Measurements from ENCODE around the gene SMIM12.
A peak's percentile ranks its signal among the peaks of the same experiment; 100 is the strongest.

SMIM12 gene

GRCh38 chr1:34865573-34865972 is 6.0 kb upstream of the SMIM12 start:
- DNase-seq (ENCODE audit: low spot score in 2 of 2) (no peak), ATAC-seq (no peak)
- peak overlapping the region; percentile 78 for H3K27ac Mint-ChIP-seq
- no peaks in the 10 kb centered on the region for H3K9me3 Mint-ChIP-seq
- peak overlapping the region; percentile 76 for H3K4me3 Mint-ChIP-seq
- peaks cover 46% of the 10 kb centered on the region for H3K4me1 Mint-ChIP-seq
- no peaks in the 10 kb centered on the region for H3K36me3 Mint-ChIP-seq

GRCh38 chr1:34864759-34865158 is 5.2 kb upstream of the SMIM12 start:
- Mint-ChIP-seq H3K27ac (peak overlapping the region; percentile 78), H3K4me3 (peak overlapping the region; percentile 76), H3K9me3 (no peaks in the 10 kb centered on the region), H3K4me1 (peaks cover 54% of the 10 kb centered on the region), H3K36me3 (peaks cover 3% of the 10 kb centered on the region)
- ATAC-seq (no peak), DNase-seq (ENCODE audit: low spot score in 2 of 2) (no peak)

GRCh38 chr1:34863501-34863900 is 4.0 kb upstream of the SMIM12 start:
- H3K4me3 Mint-ChIP-seq, result peak overlapping the region; percentile 76
- peak; percentile 33 for ATAC-seq
- peaks cover 63% of the 10 kb centered on the region for H3K4me1 Mint-ChIP-seq

GRCh38 chr1:34858901-34859445 is 576 bp downstream of the SMIM12 start:
- Mint-ChIP-seq H3K4me3 (peak overlapping the region; percentile 88), H3K27ac (peak overlapping the region; percentile 95), H3K4me1 (peaks cover 48% of the 10 kb centered on the region), H3K36me3 (peaks cover 41% of the 10 kb centered on the region), H3K9me3 (no peaks in the 10 kb centered on the region)
- ATAC-seq (peak; percentile 47), DNase-seq (ENCODE audit: low spot score in 2 of 2) (no peak)

More at GRCh38 chr1:34863501-34863900, 4.0 kb upstream of the SMIM12 start:
- Mint-ChIP-seq H3K36me3 (peaks cover 15% of the 10 kb centered on the region), H3K9me3 (no peaks in the 10 kb centered on the region), H3K27ac (peak overlapping the region; percentile 78)
- DNase-seq (ENCODE audit: low spot score in 2 of 2), result no peak

GRCh38 chr1:34856697-34857096 is 2.9 kb downstream of the SMIM12 start:
- H3K4me3 Mint-ChIP-seq, result no peak overlapping the region
- no peak for ATAC-seq
- no peak overlapping the region for H3K27ac Mint-ChIP-seq
- no peak for DNase-seq (ENCODE audit: low spot score in 2 of 2)
- peaks cover 42% of the 10 kb centered on the region for H3K4me1 Mint-ChIP-seq
- H3K9me3 Mint-ChIP-seq, result no peaks in the 10 kb centered on the region
- peaks cover 64% of the 10 kb centered on the region for H3K36me3 Mint-ChIP-seq

- no peak overlapping the region for H3K4me3 Mint-ChIP-seq
- H3K4me1 Mint-ChIP-seq, result peaks cover 35% of the 10 kb centered on the region
- ATAC-seq (peak; percentile 99), DNase-seq (ENCODE audit: low spot score in 2 of 2) (peak; percentile 79 to 92)
- no peaks in the 10 kb centered on the region for H3K9me3 Mint-ChIP-seq
- peak overlapping the region; percentile 85 for H3K27ac Mint-ChIP-seq
- peaks cover 82% of the 10 kb centered on the region for H3K36me3 Mint-ChIP-seq
These were observed 6.8 kb downstream of the SMIM12 start for GRCh38 chr1:34852677-34853217.

GRCh38 chr1:34851431-34852105 is 8.0 kb downstream of the SMIM12 start:
- peaks cover 30% of the 10 kb centered on the region for H3K4me1 Mint-ChIP-seq
- no peak overlapping the region for H3K27ac Mint-ChIP-seq
- ATAC-seq (no peak), DNase-seq (ENCODE audit: low spot score in 2 of 2) (no peak)
- H3K9me3 Mint-ChIP-seq, result no peaks in the 10 kb centered on the region
- peaks cover 82% of the 10 kb centered on the region for H3K36me3 Mint-ChIP-seq
- H3K4me3 Mint-ChIP-seq, result no peak overlapping the region

- H3K4me3 Mint-ChIP-seq, result no peak overlapping the region
- peaks cover 71% of the 10 kb centered on the region for H3K36me3 Mint-ChIP-seq
- DNase-seq (ENCODE audit: low spot score in 2 of 2) (no peak), ATAC-seq (no peak)
- H3K27ac Mint-ChIP-seq, result no peak overlapping the region
- H3K9me3 Mint-ChIP-seq, result no peaks in the 10 kb centered on the region
- H3K4me1 Mint-ChIP-seq, result peaks cover 30% of the 10 kb centered on the region
These were observed 9.2 kb downstream of the SMIM12 start for GRCh38 chr1:34850382-34850781.

GRCh38 chr1:34847094-34847493 is 12.5 kb downstream of the SMIM12 start:
- no peaks in the 10 kb centered on the region for H3K9me3 Mint-ChIP-seq
- DNase-seq (ENCODE audit: low spot score in 2 of 2) (no peak), ATAC-seq (no peak)
- H3K27ac Mint-ChIP-seq, result peak overlapping the region; percentile 9
- H3K4me3 Mint-ChIP-seq, result no peak overlapping the region
- H3K36me3 Mint-ChIP-seq, result peaks cover 38% of the 10 kb centered on the region
- peaks cover 34% of the 10 kb centered on the region for H3K4me1 Mint-ChIP-seq

- Mint-ChIP-seq H3K36me3 (peaks cover 30% of the 10 kb centered on the region), H3K9me3 (no peaks in the 10 kb centered on the region), H3K4me1 (peaks cover 34% of the 10 kb centered on the region), H3K27ac (peak overlapping the region; percentile 27), H3K4me3 (no peak overlapping the region)
- ATAC-seq, result no peak
- no peak for DNase-seq (ENCODE audit: low spot score in 2 of 2)
These were observed 13.3 kb downstream of the SMIM12 start for GRCh38 chr1:34846265-34846664.

GRCh38 chr1:34845131-34845901 is 14.2 kb downstream of the SMIM12 start:
- Mint-ChIP-seq H3K27ac (peak overlapping the region; percentile 27), H3K9me3 (no peaks in the 10 kb centered on the region), H3K4me1 (peaks cover 28% of the 10 kb centered on the region), H3K36me3 (peaks cover 21% of the 10 kb centered on the region), H3K4me3 (no peak overlapping the region)
- ATAC-seq (no peak), DNase-seq (ENCODE audit: low spot score in 2 of 2) (no peak)

GRCh38 chr1:34844252-34844634 is 15.3 kb downstream of the SMIM12 start:
- Mint-ChIP-seq H3K27ac (no peak overlapping the region), H3K36me3 (peaks cover 11% of the 10 kb centered on the region), H3K4me1 (peaks cover 26% of the 10 kb centered on the region), H3K9me3 (no peaks in the 10 kb centered on the region), H3K4me3 (no peak overlapping the region)
- no peak for ATAC-seq
- DNase-seq (ENCODE audit: low spot score in 2 of 2), result no peak

GRCh38 chr1:34843392-34844251 is 15.9 kb downstream of the SMIM12 start:
- Mint-ChIP-seq H3K4me1 (peaks cover 20% of the 10 kb centered on the region), H3K36me3 (peaks cover 5% of the 10 kb centered on the region), H3K4me3 (no peak overlapping the region), H3K27ac (peak overlapping the region; percentile 77), H3K9me3 (no peaks in the 10 kb centered on the region)
- ATAC-seq (no peak), DNase-seq (ENCODE audit: low spot score in 2 of 2) (no peak)

GRCh38 chr1:34842952-34843371 is 16.6 kb downstream of the SMIM12 start:
- H3K4me3 Mint-ChIP-seq, result no peak overlapping the region
- H3K27ac Mint-ChIP-seq, result peak overlapping the region; percentile 77
- H3K9me3 Mint-ChIP-seq, result no peaks in the 10 kb centered on the region
- no peaks in the 10 kb centered on the region for H3K36me3 Mint-ChIP-seq
- ATAC-seq (no peak), DNase-seq (ENCODE audit: low spot score in 2 of 2) (no peak)
- peaks cover 14% of the 10 kb centered on the region for H3K4me1 Mint-ChIP-seq

GRCh38 chr1:34842073-34842472 is 17.5 kb downstream of the SMIM12 start:
- Mint-ChIP-seq H3K27ac (no peak overlapping the region), H3K36me3 (no peaks in the 10 kb centered on the region), H3K4me1 (peaks cover 14% of the 10 kb centered on the region), H3K4me3 (no peak overlapping the region), H3K9me3 (no peaks in the 10 kb centered on the region)
- ATAC-seq (no peak), DNase-seq (ENCODE audit: low spot score in 2 of 2) (no peak)
